ENCODE data around the gene MAP3K19. TPM values are rescaled to one million over a fixed set of nuclear protein-coding genes. Genes with fewer than 3 reads are reported as not detected.

MAP3K19 gene
- polyA plus RNA-seq, 4 donors: 0.03 TPM; not detected in 3

- 89 to 91% (median 91%) methylated on average over 1 of the region's 1 CpG for WGBS, 3 donors
- Histone ChIP-seq H3K27ac (ENCODE audit: low read depth in 1 of 3, low read length in 2 of 3) (no peak overlapping the region), H3K4me3 (ENCODE audit: low read depth in 1 of 3, low read length in 3 of 3) (no peak overlapping the region), H3K4me1 (ENCODE audit: control insufficient read depth in 3 of 3, insufficient read depth in 2 of 3, low read depth in 1 of 3, low read length in 2 of 3) (no peaks in the 10 kb centered on the region), H3K9me3 (ENCODE audit: control insufficient read depth in 2 of 2, insufficient read depth in 1 of 2, low read depth in 1 of 2, low read length in 1 of 2) (no peaks in the 10 kb centered on the region), H3K36me3 (ENCODE audit: control insufficient read depth in 3 of 3, insufficient read depth in 2 of 3, low read depth in 1 of 3, low read length in 3 of 3) (peaks cover 2 to 17% (median 3%) of the 10 kb centered on the region in 3 donors), H3K27me3 (ENCODE audit: control insufficient read depth in 3 of 3, insufficient read depth in 3 of 3, low read length in 3 of 3) (no peaks in the 10 kb centered on the region)
- FAIRE-seq: no peak
- DNase-seq: no peak
These were observed 16.0 kb upstream of the MAP3K19 start for GRCh38 chr2:135063210-135063609.

- no peak overlapping the region for H3K4me3 ChIP-seq (ENCODE audit: low read depth in 1 of 3, low read length in 3 of 3)
- H3K9me3 ChIP-seq (ENCODE audit: control insufficient read depth in 2 of 2, insufficient read depth in 1 of 2, low read depth in 1 of 2, low read length in 1 of 2): no peaks in the 10 kb centered on the region
- peaks cover 0 to 2% (median 0%) of the 10 kb centered on the region in 3 donors for H3K4me1 ChIP-seq (ENCODE audit: control insufficient read depth in 3 of 3, insufficient read depth in 2 of 3, low read depth in 1 of 3, low read length in 2 of 3)
- peaks cover 2 to 19% (median 3%) of the 10 kb centered on the region in 3 donors for H3K36me3 ChIP-seq (ENCODE audit: control insufficient read depth in 3 of 3, insufficient read depth in 2 of 3, low read depth in 1 of 3, low read length in 3 of 3)
- DNase-seq (no peak), FAIRE-seq (no peak)
- no peak overlapping the region for H3K27ac ChIP-seq (ENCODE audit: low read depth in 1 of 3, low read length in 2 of 3)
- H3K27me3 ChIP-seq (ENCODE audit: control insufficient read depth in 3 of 3, insufficient read depth in 3 of 3, low read length in 3 of 3): no peaks in the 10 kb centered on the region
These were observed 12.3 kb upstream of the MAP3K19 start for GRCh38 chr2:135059577-135059976.

- no peaks in the 10 kb centered on the region for H3K9me3 ChIP-seq (ENCODE audit: control insufficient read depth in 2 of 2, insufficient read depth in 1 of 2, low read depth in 1 of 2, low read length in 1 of 2)
- H3K36me3 ChIP-seq (ENCODE audit: control insufficient read depth in 3 of 3, insufficient read depth in 2 of 3, low read depth in 1 of 3, low read length in 3 of 3): peaks cover 2 to 14% (median 3%) of the 10 kb centered on the region in 3 donors
- peaks cover 2 to 9% (median 3%) of the 10 kb centered on the region in 3 donors for H3K4me1 ChIP-seq (ENCODE audit: control insufficient read depth in 3 of 3, insufficient read depth in 2 of 3, low read depth in 1 of 3, low read length in 2 of 3)
- H3K27ac ChIP-seq (ENCODE audit: low read depth in 1 of 3, low read length in 2 of 3): no peak overlapping the region
- H3K27me3 ChIP-seq (ENCODE audit: control insufficient read depth in 3 of 3, insufficient read depth in 3 of 3, low read length in 3 of 3): no peaks in the 10 kb centered on the region
- DNase-seq (no peak), FAIRE-seq (no peak)
- H3K4me3 ChIP-seq (ENCODE audit: low read depth in 1 of 3, low read length in 3 of 3): no peak overlapping the region
These were observed 9.5 kb upstream of the MAP3K19 start for GRCh38 chr2:135056790-135057189.

GRCh38 chr2:135055182-135055786 is 8.0 kb upstream of the MAP3K19 start:
- H3K36me3 ChIP-seq (ENCODE audit: control insufficient read depth in 3 of 3, insufficient read depth in 2 of 3, low read depth in 1 of 3, low read length in 3 of 3): peaks cover 0 to 8% (median 0%) of the 10 kb centered on the region in 3 donors
- no peaks in the 10 kb centered on the region for H3K27me3 ChIP-seq (ENCODE audit: control insufficient read depth in 3 of 3, insufficient read depth in 3 of 3, low read length in 3 of 3)
- no peak overlapping the region for H3K4me3 ChIP-seq (ENCODE audit: low read depth in 1 of 3, low read length in 3 of 3)
- no peaks in the 10 kb centered on the region for H3K9me3 ChIP-seq (ENCODE audit: control insufficient read depth in 2 of 2, insufficient read depth in 1 of 2, low read depth in 1 of 2, low read length in 1 of 2)
- H3K4me1 ChIP-seq (ENCODE audit: control insufficient read depth in 3 of 3, insufficient read depth in 2 of 3, low read depth in 1 of 3, low read length in 2 of 3): peaks cover 2 to 9% (median 3%) of the 10 kb centered on the region in 3 donors
- 73 to 80% (median 79%) methylated on average over 2 of the region's 2 CpGs for WGBS, 3 donors
- H3K27ac ChIP-seq (ENCODE audit: low read depth in 1 of 3, low read length in 2 of 3): no peak overlapping the region
- DNase-seq: no peak
- no peak for FAIRE-seq

- H3K4me1 ChIP-seq (ENCODE audit: control insufficient read depth in 3 of 3, insufficient read depth in 2 of 3, low read depth in 1 of 3, low read length in 2 of 3): peaks cover 2 to 9% (median 3%) of the 10 kb centered on the region in 3 donors
- DNase-seq: peak in 1 of 2 donors; percentile 6
- peak overlapping the region; percentile 60 to 96 (median 83) for H3K4me3 ChIP-seq (ENCODE audit: low read depth in 1 of 3, low read length in 3 of 3)
- peak overlapping the region; percentile 74 to 97 (median 97) for H3K27ac ChIP-seq (ENCODE audit: low read depth in 1 of 3, low read length in 2 of 3)
- peaks cover 0 to 5% (median 0%) of the 10 kb centered on the region in 3 donors for H3K36me3 ChIP-seq (ENCODE audit: control insufficient read depth in 3 of 3, insufficient read depth in 2 of 3, low read depth in 1 of 3, low read length in 3 of 3)
- H3K27me3 ChIP-seq (ENCODE audit: control insufficient read depth in 3 of 3, insufficient read depth in 3 of 3, low read length in 3 of 3): no peaks in the 10 kb centered on the region
- no peaks in the 10 kb centered on the region for H3K9me3 ChIP-seq (ENCODE audit: control insufficient read depth in 2 of 2, insufficient read depth in 1 of 2, low read depth in 1 of 2, low read length in 1 of 2)
- no peak for FAIRE-seq
- whole genome bisulfite sequencing, 3 donors: 3 to 6% (median 4%) methylated on average over 15 of the region's 15 CpGs
These were observed 5.8 kb upstream of the MAP3K19 start for GRCh38 chr2:135052997-135053474.

- DNase-seq: peak; percentile 87 to 92
- H3K36me3 ChIP-seq (ENCODE audit: control insufficient read depth in 3 of 3, insufficient read depth in 2 of 3, low read depth in 1 of 3, low read length in 3 of 3): peaks cover 0 to 4% (median 0%) of the 10 kb centered on the region in 3 donors
- H3K4me3 ChIP-seq (ENCODE audit: low read depth in 1 of 3, low read length in 3 of 3): peak within 1 kb of the TSS; percentile 60 to 96 (median 83)
- peaks cover 2 to 9% (median 3%) of the 10 kb centered on the region in 3 donors for H3K4me1 ChIP-seq (ENCODE audit: control insufficient read depth in 3 of 3, insufficient read depth in 2 of 3, low read depth in 1 of 3, low read length in 2 of 3)
- no peaks in the 10 kb centered on the region for H3K9me3 ChIP-seq (ENCODE audit: control insufficient read depth in 2 of 2, insufficient read depth in 1 of 2, low read depth in 1 of 2, low read length in 1 of 2)
- H3K27me3 ChIP-seq (ENCODE audit: control insufficient read depth in 3 of 3, insufficient read depth in 3 of 3, low read length in 3 of 3): no peaks in the 10 kb centered on the region
- 0% methylated on average over 45 of the region's 45 CpGs for WGBS, 3 donors
- FAIRE-seq: no peak
- H3K27ac ChIP-seq (ENCODE audit: low read depth in 1 of 3, low read length in 2 of 3): peak within 1 kb of the TSS; percentile 74 to 97 (median 97)
These were observed 5.0 kb upstream of the MAP3K19 start, which contains the start of gene RAB3GAP1 for GRCh38 chr2:135052042-135052876. Gene RAB3GAP1 (plus strand): TSS chr2:135052292. CDS start chr2:135052308, 16 bp downstream.

- H3K27me3 ChIP-seq (ENCODE audit: control insufficient read depth in 3 of 3, insufficient read depth in 3 of 3, low read length in 3 of 3): no peaks in the 10 kb centered on the region
- DNase-seq: peak in 1 of 2 donors; percentile 25
- peaks cover 2 to 7% (median 3%) of the 10 kb centered on the region in 3 donors for H3K4me1 ChIP-seq (ENCODE audit: control insufficient read depth in 3 of 3, insufficient read depth in 2 of 3, low read depth in 1 of 3, low read length in 2 of 3)
- no peak overlapping the region for H3K4me3 ChIP-seq (ENCODE audit: low read depth in 1 of 3, low read length in 3 of 3)
- no peak for FAIRE-seq
- no peaks in the 10 kb centered on the region for H3K36me3 ChIP-seq (ENCODE audit: control insufficient read depth in 3 of 3, insufficient read depth in 2 of 3, low read depth in 1 of 3, low read length in 3 of 3)
- no peak overlapping the region for H3K27ac ChIP-seq (ENCODE audit: low read depth in 1 of 3, low read length in 2 of 3)
- WGBS, 3 donors: 84 to 93% (median 92%) methylated on average over 6 of the region's 6 CpGs
- H3K9me3 ChIP-seq (ENCODE audit: control insufficient read depth in 2 of 2, insufficient read depth in 1 of 2, low read depth in 1 of 2, low read length in 1 of 2): no peaks in the 10 kb centered on the region
These were observed 3.4 kb upstream of the MAP3K19 start for GRCh38 chr2:135050684-135051083.

- peaks cover 2 to 7% (median 3%) of the 10 kb centered on the region in 3 donors for H3K4me1 ChIP-seq (ENCODE audit: control insufficient read depth in 3 of 3, insufficient read depth in 2 of 3, low read depth in 1 of 3, low read length in 2 of 3)
- no peak overlapping the region for H3K4me3 ChIP-seq (ENCODE audit: low read depth in 1 of 3, low read length in 3 of 3)
- H3K9me3 ChIP-seq (ENCODE audit: control insufficient read depth in 2 of 2, insufficient read depth in 1 of 2, low read depth in 1 of 2, low read length in 1 of 2): no peaks in the 10 kb centered on the region
- FAIRE-seq (no peak), DNase-seq (no peak)
- no peaks in the 10 kb centered on the region for H3K27me3 ChIP-seq (ENCODE audit: control insufficient read depth in 3 of 3, insufficient read depth in 3 of 3, low read length in 3 of 3)
- H3K36me3 ChIP-seq (ENCODE audit: control insufficient read depth in 3 of 3, insufficient read depth in 2 of 3, low read depth in 1 of 3, low read length in 3 of 3): no peaks in the 10 kb centered on the region
- WGBS, 3 donors: 67 to 78% (median 69%) methylated on average over 3 of the region's 3 CpGs
- no peak overlapping the region for H3K27ac ChIP-seq (ENCODE audit: low read depth in 1 of 3, low read length in 2 of 3)
These were observed 2.9 kb upstream of the MAP3K19 start for GRCh38 chr2:135050132-135050531.

Measured in small intestine (tissue), 7 donors.